HepG2 (cell line): ENCODE measurements around the gene CHST4. TPM values are rescaled to one million over a fixed set of nuclear protein-coding genes. Genes with fewer than 3 reads are reported as not detected.
A peak's percentile ranks its signal among the peaks of the same experiment; 100 is the strongest.

ENCODE experiments used
- ATAC-seq: fragments of 200-7000 bp; cut with Tn5 transposase; 3 replicates; pipeline ENCODE4 v1.9.1; 2020; ENCODE audit warnings: mild to moderate bottlenecking, moderate library complexity
- BruUV-seq: library from RNA; stranded (reverse); fragments of 400-500 nt; replicated peaks from 2 replicates; lab custom pipeline; 2021; lab: Mats Ljungman, UMichigan
- CTCF ChIA-PET: fragments of 300-600 bp; formaldehyde crosslinking; extraction: SDS; loops from one replicate; lab custom pipeline; 2021; ENCODE audit warnings: low total read pairs, inconsistent platforms, low intra/inter-chr PET ratio; lab: Yijun Ruan, JAX
- POLR2A ChIA-PET: fragments of 350-600 bp; sonication (Branson Sonifier 250); formaldehyde crosslinking; loops from one replicate; lab custom pipeline; 2020; ENCODE audit warnings: antibody characterized with exemption, inconsistent platforms; lab: Yijun Ruan, JAX
- DNase-seq: peaks from one replicate; pipeline ENCODE4 v3.0.0-alpha.2; 2015; ENCODE audit warnings: low spot score
- FAIRE-seq: peaks from 3 replicates; lab custom pipeline; 2011; peaks lifted over from hg19 to GRCh38; lab: Jason Lieb, UNC
- H2AFZ ChIP-seq: one replicate; pipeline ENCODE4 v1.6.1; 2011; ENCODE audit warnings: low read length, inconsistent platforms
- H3K27ac ChIP-seq: fragments of 300-600 bp; 3 replicates; pipeline ENCODE4 v1.8.0; 2011; ENCODE audit warnings: mixed run types, mild to moderate bottlenecking, mixed read lengths, low read length, inconsistent platforms; ENCODE audit not compliant: insufficient read depth; ENCODE audit errors: extremely low read length
- H3K27me3 ChIP-seq, 2 experiments: fragments of 200-600 bp in 1 of 2; 2 replicates in 1 of 2; 3 replicates in 1 of 2; pipeline versions ENCODE4 v1.6.0 to v1.8.0; 2011; ENCODE audit warnings: low read length in 2 of 2, mild to moderate bottlenecking in 2 of 2, moderate library complexity in 2 of 2, inconsistent platforms in 1 of 2; ENCODE audit not compliant: insufficient read depth in 2 of 2, control insufficient read depth in 1 of 2
- H3K36me3 ChIP-seq, 2 experiments: fragments of 200-600 bp in 1 of 2; replicated peaks in 1 of 2; 2 replicates in 1 of 2; 3 replicates in 1 of 2; pipeline versions ENCODE4 v1.5.1 to v1.8.0; 2011; ENCODE audit warnings: low read length in 2 of 2, inconsistent platforms in 1 of 2; ENCODE audit not compliant: insufficient read depth in 2 of 2, control insufficient read depth in 1 of 2
- H3K4me1 ChIP-seq: 2 replicates; pipeline ENCODE4 v1.5.1; 2012; ENCODE audit warnings: low read length, inconsistent platforms; ENCODE audit not compliant: insufficient read depth
- H3K4me2 ChIP-seq: 2 replicates; pipeline ENCODE4 v1.6.0; 2011; ENCODE audit warnings: low read depth, low read length, inconsistent platforms
- H3K4me3 ChIP-seq, 3 experiments: fragments of 200-600 bp in 1 of 3; sonication (generic), shearing (Covaris generic) in 1 of 3; replicated peaks in 1 of 3; 2 replicates each; pipeline ENCODE4 v1.5.1; 2011 to 2016; ENCODE audit warnings: low read length in 3 of 3, inconsistent platforms in 2 of 3, low read depth in 2 of 3, mild to moderate bottlenecking in 2 of 3, control low read depth in 1 of 3, mixed read lengths in 1 of 3; ENCODE audit not compliant: insufficient read depth in 1 of 3
- H3K79me2 ChIP-seq: one replicate; pipeline ENCODE4 v1.6.1; 2011; ENCODE audit warnings: low read length, inconsistent platforms; ENCODE audit not compliant: insufficient read depth
- H3K9ac ChIP-seq: 2 replicates; pipeline ENCODE4 v1.6.0; 2011; ENCODE audit warnings: mild to moderate bottlenecking, low read depth, low read length, inconsistent platforms; ENCODE audit not compliant: insufficient read depth
- H3K9me3 ChIP-seq: 2 replicates; pipeline ENCODE4 v1.5.1; 2012; ENCODE audit warnings: mild to moderate bottlenecking, low read length
- H4K20me1 ChIP-seq: 2 replicates; pipeline ENCODE4 v1.6.0; 2011; ENCODE audit warnings: inconsistent platforms, mild to moderate bottlenecking, low read length, moderate library complexity; ENCODE audit not compliant: insufficient read depth
- ATF3 ChIP-seq: sonication (generic); formaldehyde crosslinking; IDR thresholded peaks from 2 replicates; pipeline ENCODE4 v1.4.0; 2020; ENCODE audit warnings: missing genetic modification reagents
- ATF7-NPFF ChIP-seq: sonication (generic); formaldehyde crosslinking; IDR thresholded peaks from 2 replicates; pipeline ENCODE4 v1.8.1; 2023; ENCODE audit warnings: mild to moderate bottlenecking, low read depth, missing genetic modification reagents, moderate library complexity
- DNMT3B ChIP-seq: conservative IDR thresholded peaks from 2 replicates; pipeline ENCODE4 v1.6.1; 2016; ENCODE audit warnings: missing biosample characterization, control low read depth
- EP300 ChIP-seq, 3 experiments: sonication (generic) in 1 of 3; formaldehyde crosslinking in 1 of 3; IDR thresholded peaks; 2 replicates each; pipeline versions ENCODE4 v1.5.1 to v1.6.1; 2011 to 2020; ENCODE audit warnings: low read depth in 2 of 3, low read length in 2 of 3, borderline replicate concordance in 1 of 3, improper control_type of control experiment in 1 of 3, mild to moderate bottlenecking in 1 of 3, missing genetic modification reagents in 1 of 3, moderate library complexity in 1 of 3
- GATAD2A ChIP-seq: IDR thresholded peaks from 2 replicates; pipeline ENCODE4 v1.6.1; 2016
- PHF21A ChIP-seq: sonication (generic); formaldehyde crosslinking; IDR thresholded peaks from 2 replicates; pipeline ENCODE4 v1.5.0; 2020; ENCODE audit warnings: mild to moderate bottlenecking, missing genetic modification reagents
- PPARG ChIP-seq: conservative IDR thresholded peaks from 2 replicates; pipeline ENCODE4 v1.6.1; 2016; ENCODE audit warnings: missing biosample characterization, missing genetic modification reagents
- PREB ChIP-seq: sonication (generic); formaldehyde crosslinking; IDR thresholded peaks from 2 replicates; pipeline ENCODE4 v1.4.0; 2020; ENCODE audit warnings: missing genetic modification reagents
- RORA ChIP-seq: sonication (generic); formaldehyde crosslinking; IDR thresholded peaks from 2 replicates; pipeline ENCODE4 v1.5.0; 2020; ENCODE audit warnings: mild to moderate bottlenecking, missing genetic modification reagents, moderate library complexity
- USF2 ChIP-seq, 2 experiments: sonication (generic) in 1 of 2; formaldehyde crosslinking in 1 of 2; IDR thresholded peaks; 2 replicates each; pipeline versions ENCODE4 v1.5.1 to v1.6.1; 2011 to 2020; ENCODE audit warnings: borderline replicate concordance in 1 of 2, low read depth in 1 of 2, low read length in 1 of 2, mild to moderate bottlenecking in 1 of 2, missing genetic modification reagents in 1 of 2, moderate library complexity in 1 of 2
- ZHX2 ChIP-seq, 2 experiments: sonication (generic) in 1 of 2; formaldehyde crosslinking in 1 of 2; IDR thresholded peaks; 2 replicates each; pipeline versions ENCODE4 v1.6.1 to v1.9.0; 2014 to 2022; ENCODE audit warnings: antibody characterized with exemption in 1 of 2, borderline replicate concordance in 1 of 2, inconsistent platforms in 1 of 2, low read depth in 1 of 2, missing genetic modification reagents in 1 of 2
- ZNF143 ChIP-seq: sonication (generic); formaldehyde crosslinking; IDR thresholded peaks from 2 replicates; pipeline ENCODE4 v1.4.0; 2020; ENCODE audit warnings: missing genetic modification reagents
- ZNF253 ChIP-seq: sonication (generic); formaldehyde crosslinking; IDR thresholded peaks from 2 replicates; pipeline ENCODE4 v1.8.0; 2022; ENCODE audit warnings: mild to moderate bottlenecking, missing genetic modification reagents, borderline replicate concordance
- WGBS: methylation state at CpG from one replicate; pipeline ENCODE4 v1.1.6; 2017; ENCODE audit warnings: low lambda C conversion rate; 5-methylcytosine and 5-hydroxymethylcytosine counted together
- in situ Hi-C: cut with HindIII; loops from 2 replicates; pipeline ENCODE4 v1.10.0; 2017; ENCODE audit warnings: low pct_unique_long_range_greater_than_20kb; ENCODE audit not compliant: extremely low pct_ligation_motif_present
- intact Hi-C: fragments of 100-400 bp; cut with micrococcal nuclease; formaldehyde crosslinking; loops from one replicate; pipeline ENCODE4 v1.10.0; 2022; ENCODE audit not compliant: unreplicated experiment
- polyA plus RNA-seq, 8 experiments: library from polyadenylated mRNA; depleted of rRNA in 3 of 8; stranded (reverse) in 7 of 8; unstranded in 1 of 8; fragments of >200 nt; fragmentation: Illumina TruSeq in 4 of 8; extraction: Trizol in 4 of 8; gene quantifications; 2 replicates each; pipeline versions ENCODE4 v1.2.1 to v1.2.3, GENCODE V29; 2011 to 2016; ENCODE audit warnings: low read depth in 4 of 8, missing spikeins in 1 of 8, mixed read lengths in 1 of 8; ENCODE audit not compliant: insufficient read depth in 1 of 8
- total RNA-seq, 5 experiments: library from RNA; depleted of rRNA; stranded (reverse); fragments of >200 nt; fragmentation: Illumina TruSeq; extraction: Trizol; gene quantifications; 2 replicates each; pipeline ENCODE4 v1.2.3, GENCODE V29; 2016; ENCODE audit warnings: low read depth in 1 of 5

CHST4 gene
- total and polyA plus RNA-seq, 2 of the 13 experiments (the other 11 are each of a cell fraction or from before 2014, with no cell fraction given): not detected

GRCh38 chr16:71557954-71558582 is 31.8 kb downstream of the CHST4 start:
- intact Hi-C loops: no loop called here
- Histone ChIP-seq H3K9me3 (peaks cover 9% of the 10 kb centered on the region), H3K27me3 (no peaks in the 10 kb centered on the region), H3K36me3 (no peaks in the 10 kb centered on the region), H2AFZ (no peak overlapping the region), H3K79me2 (no peaks in the 10 kb centered on the region), H3K4me1 (peaks cover 51% of the 10 kb centered on the region), H3K9ac (no peak overlapping the region), H3K4me3 (no peak overlapping the region), H4K20me1 (no peaks in the 10 kb centered on the region), H3K27ac (no peak overlapping the region), H3K4me2 (0 out of 2 replicates have a peak overlapping the region, but pooled peaks have one; percentile 6)
- 55% methylated on average over 3 of the region's 3 CpGs for WGBS
- peak; percentile 79 for ATAC-seq
- ChIA-PET CTCF (no interaction called here), POLR2A (no interaction called here)
- DNase-seq: peak; percentile 71
- in situ Hi-C loops: no loop called here
- BruUV-seq: no TSS peak
- no peak for FAIRE-seq
- no peak for TF ChIP-seq ATF7-NPFF (CRISPR knock-in tag)
- TF ChIP-seq ZNF253 (CRISPR knock-in tag): no peak
- no peak for TF ChIP-seq PREB (CRISPR knock-in tag)
- TF ChIP-seq PPARG: peak; percentile 80
- peak in 1 of 2 experiments; percentile 65; a peak in 1 of 4 replicates for TF ChIP-seq EP300 (IDR thresholded peaks at IDR 0.05; ENCODE audit: low read depth in 2 of 2, low read length in 2 of 2)
- no peak for TF ChIP-seq EP300 (CRISPR knock-in tag; IDR thresholded peaks at IDR 0.05; ENCODE audit: borderline replicate concordance)
- no peak for TF ChIP-seq ZNF143
- no peak for TF ChIP-seq DNMT3B
- TF ChIP-seq USF2 (IDR thresholded peaks at IDR 0.05; ENCODE audit: low read depth, low read length): no peak
- TF ChIP-seq USF2 (CRISPR knock-in tag; IDR thresholded peaks at IDR 0.05; ENCODE audit: borderline replicate concordance): no peak
- no peak for TF ChIP-seq RORA (CRISPR knock-in tag)
- no peak for TF ChIP-seq ZHX2 (IDR thresholded peaks at IDR 0.05; ENCODE audit: low read depth)
- no peak for TF ChIP-seq ZHX2 (CRISPR knock-in tag; IDR thresholded peaks at IDR 0.05; ENCODE audit: borderline replicate concordance)
- TF ChIP-seq GATAD2A (CRISPR knock-in tag): peak; percentile 42; the same call in 1 of the 2 replicates
- TF ChIP-seq PHF21A (CRISPR knock-in tag): no peak
- TF ChIP-seq ATF3 (CRISPR knock-in tag): peak; percentile 69; the same call in 1 of the 2 replicates
